KMS-11 (cell line): ENCODE results near the gene RCL1.

Source experiments
- H2AFZ ChIP-seq: fragments of 200-600 bp; sonication (generic); 2 replicates; pipeline ENCODE4 v1.6.1; 2016; ENCODE audit warnings: antibody characterized with exemption, mixed run types, low read depth
- H3K27ac ChIP-seq: fragments of 200-600 bp; sonication (generic); 2 replicates; pipeline ENCODE4 v1.6.1; 2016; ENCODE audit warnings: mild to moderate bottlenecking, mixed run types
- H3K27me3 ChIP-seq: fragments of 200-600 bp; sonication (generic); 2 replicates; pipeline ENCODE4 v1.6.1; 2017; ENCODE audit warnings: mild to moderate bottlenecking, low read depth, mixed run types, moderate library complexity; ENCODE audit not compliant: insufficient read depth
- H3K36me3 ChIP-seq: fragments of 200-600 bp; sonication (generic); 2 replicates; pipeline ENCODE4 v1.6.1; 2017; ENCODE audit warnings: mild to moderate bottlenecking, mixed run types; ENCODE audit not compliant: insufficient read depth
- H3K4me1 ChIP-seq: fragments of 200-600 bp; sonication (generic); 2 replicates; pipeline ENCODE4 v1.6.1; 2016; ENCODE audit warnings: mild to moderate bottlenecking, low read depth, mixed run types; ENCODE audit not compliant: poor library complexity, severe bottlenecking
- H3K4me2 ChIP-seq: fragments of 200-600 bp; sonication (generic); 2 replicates; pipeline ENCODE4 v1.7.0; 2016; ENCODE audit warnings: mild to moderate bottlenecking, mixed run types
- H3K4me3 ChIP-seq: fragments of 200-600 bp; sonication (generic); IDR thresholded peaks from 2 replicates; pipeline ENCODE4 v1.6.1; 2017; ENCODE audit warnings: low read depth, low read length, mixed read lengths; ENCODE audit not compliant: insufficient read depth
- H3K79me2 ChIP-seq: fragments of 200-600 bp; sonication (generic); 2 replicates; pipeline ENCODE4 v1.6.1; 2016; ENCODE audit warnings: low read depth, mixed run types; ENCODE audit not compliant: insufficient read depth
- H3K9ac ChIP-seq: fragments of 200-600 bp; sonication (generic); 2 replicates; pipeline ENCODE4 v1.6.1; 2016; ENCODE audit warnings: mild to moderate bottlenecking, mixed run types
- H4K20me1 ChIP-seq: fragments of 200-600 bp; sonication (generic); 2 replicates; pipeline ENCODE4 v1.6.1; 2016; ENCODE audit warnings: mild to moderate bottlenecking, mixed run types; ENCODE audit not compliant: insufficient read depth
- CTCF ChIP-seq: fragments of 200-600 bp; sonication (generic); conservative IDR thresholded peaks from 2 replicates; pipeline ENCODE4 v1.6.1; 2017; ENCODE audit warnings: low read depth, mild to moderate bottlenecking, antibody characterized with exemption, low read length, moderate library complexity, mixed read lengths

RCL1 gene

DNA sequence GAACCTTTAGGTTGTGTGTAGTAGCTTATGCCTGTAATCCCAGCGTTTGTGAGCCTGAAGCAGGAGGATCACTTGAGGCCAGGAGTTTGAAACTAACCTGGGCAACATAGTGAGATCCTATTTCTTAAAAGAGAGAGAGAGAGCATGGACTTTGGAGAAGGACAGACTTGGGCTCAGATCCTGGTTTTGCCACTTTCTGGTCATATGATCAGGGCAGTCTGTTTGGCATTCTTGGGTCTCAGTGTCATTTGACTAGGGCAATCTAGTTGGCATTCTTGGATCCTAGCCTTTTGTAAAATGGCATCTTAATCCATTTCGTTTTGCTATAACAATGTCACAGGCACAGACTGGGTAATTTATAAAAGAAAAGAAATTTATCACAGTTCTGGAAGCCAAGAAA is 28.4 kb downstream of the RCL1 start:
- no peak overlapping the region for H3K9ac ChIP-seq
- no peaks in the 10 kb centered on the region for H4K20me1 ChIP-seq
- H3K27ac ChIP-seq: no peak overlapping the region
- no peak overlapping the region for H3K4me3 ChIP-seq
- no peak overlapping the region for H3K4me2 ChIP-seq
- peaks cover 60% of the 10 kb centered on the region for H3K79me2 ChIP-seq
- no peaks in the 10 kb centered on the region for H3K36me3 ChIP-seq
- no peaks in the 10 kb centered on the region for H3K4me1 ChIP-seq
- no peak for TF ChIP-seq CTCF
- no peak overlapping the region for H2AFZ ChIP-seq
- no peaks in the 10 kb centered on the region for H3K27me3 ChIP-seq

- TF ChIP-seq CTCF: no peak
- H3K4me3 ChIP-seq: no peak overlapping the region
- no peaks in the 10 kb centered on the region for H3K27me3 ChIP-seq
- no peaks in the 10 kb centered on the region for H4K20me1 ChIP-seq
- no peak overlapping the region for H2AFZ ChIP-seq
- H3K4me1 ChIP-seq: no peaks in the 10 kb centered on the region
- no peaks in the 10 kb centered on the region for H3K36me3 ChIP-seq
- no peak overlapping the region for H3K9ac ChIP-seq
- H3K79me2 ChIP-seq: peaks cover 51% of the 10 kb centered on the region; the same call in 1 of the 2 replicates
- H3K27ac ChIP-seq: no peak overlapping the region
- H3K4me2 ChIP-seq: no peak overlapping the region
Observed at GRCh38 chr9:4822057-4822456, 29.3 kb downstream of the RCL1 start.

DNA sequence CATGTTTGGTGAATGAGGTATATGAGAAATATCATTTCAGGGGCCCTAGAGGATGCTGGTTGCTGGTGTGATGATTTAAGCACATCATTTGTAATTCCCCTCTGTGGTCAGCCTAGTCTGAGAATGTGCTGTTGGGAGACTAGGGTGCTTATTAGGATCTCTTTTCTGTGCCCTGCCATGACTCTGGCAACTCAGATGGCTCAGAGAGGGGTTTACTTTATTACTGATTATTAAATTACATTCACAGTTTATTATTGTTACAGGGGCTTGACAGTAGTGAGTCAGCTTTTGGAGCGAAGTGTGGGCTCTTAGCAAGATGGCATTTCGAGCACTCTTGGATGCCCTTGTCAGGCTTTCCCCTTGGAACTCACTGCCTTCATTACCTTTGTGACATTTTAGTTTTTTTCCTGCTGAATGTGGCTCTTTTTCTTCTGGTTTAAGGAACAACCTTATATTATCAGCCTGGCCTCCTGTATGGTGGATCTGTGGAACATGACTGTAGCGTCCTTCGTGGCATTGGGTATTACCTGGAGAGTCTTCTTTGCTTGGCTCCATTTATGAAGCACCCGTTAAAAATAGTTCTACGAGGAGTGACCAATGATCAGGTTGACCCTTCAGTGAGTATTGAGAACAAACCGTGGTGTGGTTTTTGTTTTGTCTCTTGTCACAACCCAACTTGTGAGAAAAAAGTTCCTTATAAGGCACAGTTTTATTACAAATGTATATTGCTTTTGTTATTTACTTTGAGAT is 33.8 kb downstream of the RCL1 start:
- H3K27me3 ChIP-seq: no peaks in the 10 kb centered on the region
- no peaks in the 10 kb centered on the region for H4K20me1 ChIP-seq
- no peak overlapping the region for H3K4me3 ChIP-seq
- H3K4me1 ChIP-seq: no peaks in the 10 kb centered on the region
- no peak for TF ChIP-seq CTCF
- H3K4me2 ChIP-seq: no peak overlapping the region
- peaks cover 10% of the 10 kb centered on the region; the same call in 1 of the 2 replicates for H3K79me2 ChIP-seq
- H3K9ac ChIP-seq: no peak overlapping the region
- no peak overlapping the region for H3K27ac ChIP-seq
- no peaks in the 10 kb centered on the region for H3K36me3 ChIP-seq
- H2AFZ ChIP-seq: no peak overlapping the region

GRCh38 chr9:4827224-4827623 is 34.5 kb downstream of the RCL1 start:
- no peak overlapping the region for H3K27ac ChIP-seq
- no peak overlapping the region for H3K9ac ChIP-seq
- H3K79me2 ChIP-seq: peaks cover 10% of the 10 kb centered on the region; the same call in 1 of the 2 replicates
- H3K27me3 ChIP-seq: no peaks in the 10 kb centered on the region
- no peak overlapping the region for H2AFZ ChIP-seq
- no peaks in the 10 kb centered on the region for H3K36me3 ChIP-seq
- H3K4me1 ChIP-seq: no peaks in the 10 kb centered on the region
- H4K20me1 ChIP-seq: no peaks in the 10 kb centered on the region
- H3K4me2 ChIP-seq: no peak overlapping the region
- H3K4me3 ChIP-seq: no peak overlapping the region
- no peak for TF ChIP-seq CTCF
